Brain microvascular endothelial cell (primary cell): ENCODE data around the gene EEF1A1.

ENCODE experiments used
- DNase-seq: peaks from one replicate; pipeline ENCODE4 v3.0.0-alpha.2; 2020
- H3K27ac ChIP-seq: fragments of 250-450 bp; sonication (Bioruptor Pico); 2 replicates; pipeline ENCODE4 v1.5.1; 2020; ENCODE audit warnings: mild to moderate bottlenecking, moderate library complexity
- H3K27me3 ChIP-seq: fragments of 250-450 bp; sonication (Bioruptor Pico); replicated peaks from 2 replicates; pipeline ENCODE4 v1.5.1; 2020; ENCODE audit warnings: mild to moderate bottlenecking
- H3K36me3 ChIP-seq: fragments of 250-450 bp; sonication (Bioruptor Pico); replicated peaks from 2 replicates; pipeline ENCODE4 v1.5.1; 2020; ENCODE audit warnings: mild to moderate bottlenecking
- H3K4me3 ChIP-seq: 2 replicates; pipeline ENCODE4 v1.5.1; 2011; ENCODE audit warnings: low read depth, mild to moderate bottlenecking, control low read depth, low read length, moderate library complexity
- in situ Hi-C: cut with HindIII; loops from 2 replicates; pipeline ENCODE4 v1.10.0; 2017; ENCODE audit warnings: low sequenced_read_pairs, low pct_ligation_motif_present
- TF ChIP-seq, protein P1 (sequence below): IDR thresholded peaks from 2 replicates; pipeline ENCODE4 v1.5.1; 2011; ENCODE audit warnings: low read depth, mild to moderate bottlenecking, moderate library complexity, low read length, control low read depth, inconsistent platforms; ENCODE audit errors: missing control alignments

The EEF1A1 gene

DNA sequence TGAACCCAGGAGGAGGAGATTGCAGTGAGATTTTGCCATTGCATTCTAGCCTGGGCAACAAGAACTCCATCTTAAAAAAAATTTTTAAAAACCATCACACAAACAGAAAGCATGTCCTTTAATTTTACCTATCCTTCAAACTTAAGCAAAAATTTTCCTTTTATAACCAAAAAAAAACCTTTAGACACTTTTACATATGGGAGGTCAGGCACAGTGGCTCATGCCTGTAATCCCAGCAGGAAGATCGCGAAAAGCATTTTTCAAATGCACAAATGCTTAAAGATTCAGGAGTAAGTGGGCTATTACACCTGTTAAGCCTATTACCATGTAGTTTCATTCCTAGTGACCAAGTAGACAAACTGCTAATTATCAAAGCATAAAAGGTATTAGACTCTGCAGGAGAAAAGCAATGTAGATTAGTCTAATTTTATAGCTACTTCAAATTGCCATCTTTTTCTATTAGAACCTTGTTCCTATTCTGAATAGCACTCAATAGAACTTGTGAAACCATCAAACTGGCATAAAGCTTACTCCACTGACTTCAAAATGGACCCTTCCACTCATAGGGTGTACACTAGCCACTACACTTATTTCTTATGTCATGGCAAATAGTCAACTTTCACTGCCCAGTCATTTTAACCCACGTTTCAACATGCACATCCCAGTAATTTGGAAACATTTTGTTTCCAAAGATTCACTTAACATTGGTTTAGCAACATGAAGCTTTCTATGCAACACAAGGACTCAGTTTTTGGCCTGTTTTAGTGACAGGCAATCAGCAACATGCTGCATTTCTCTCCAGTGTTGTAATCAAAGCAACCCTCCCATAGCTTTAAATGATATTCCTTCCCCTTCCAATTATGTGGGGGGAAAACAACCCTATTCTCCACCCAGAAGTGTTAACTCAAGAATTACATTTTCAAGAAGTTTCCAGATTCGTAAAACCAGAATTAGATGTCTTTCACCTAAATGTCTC lies 4.0 kb downstream of the EEF1A1 start:
- H3K36me3 ChIP-seq = peaks cover 59% of the 10 kb centered on the region
- peak overlapping the region; percentile 50 for H3K4me3 ChIP-seq
- TF ChIP-seq, protein P1, sequence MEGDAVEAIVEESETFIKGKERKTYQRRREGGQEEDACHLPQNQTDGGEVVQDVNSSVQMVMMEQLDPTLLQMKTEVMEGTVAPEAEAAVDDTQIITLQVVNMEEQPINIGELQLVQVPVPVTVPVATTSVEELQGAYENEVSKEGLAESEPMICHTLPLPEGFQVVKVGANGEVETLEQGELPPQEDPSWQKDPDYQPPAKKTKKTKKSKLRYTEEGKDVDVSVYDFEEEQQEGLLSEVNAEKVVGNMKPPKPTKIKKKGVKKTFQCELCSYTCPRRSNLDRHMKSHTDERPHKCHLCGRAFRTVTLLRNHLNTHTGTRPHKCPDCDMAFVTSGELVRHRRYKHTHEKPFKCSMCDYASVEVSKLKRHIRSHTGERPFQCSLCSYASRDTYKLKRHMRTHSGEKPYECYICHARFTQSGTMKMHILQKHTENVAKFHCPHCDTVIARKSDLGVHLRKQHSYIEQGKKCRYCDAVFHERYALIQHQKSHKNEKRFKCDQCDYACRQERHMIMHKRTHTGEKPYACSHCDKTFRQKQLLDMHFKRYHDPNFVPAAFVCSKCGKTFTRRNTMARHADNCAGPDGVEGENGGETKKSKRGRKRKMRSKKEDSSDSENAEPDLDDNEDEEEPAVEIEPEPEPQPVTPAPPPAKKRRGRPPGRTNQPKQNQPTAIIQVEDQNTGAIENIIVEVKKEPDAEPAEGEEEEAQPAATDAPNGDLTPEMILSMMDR = no peak
- in situ Hi-C loops = loop anchor here (25.0 kb wide), 1 partner anchor 95 kb away; no protein-coding TSS in a partner anchor
- no peaks in the 10 kb centered on the region for H3K27me3 ChIP-seq
- peak overlapping the region; percentile 7 for H3K27ac ChIP-seq
- DNase-seq = no peak

DNA sequence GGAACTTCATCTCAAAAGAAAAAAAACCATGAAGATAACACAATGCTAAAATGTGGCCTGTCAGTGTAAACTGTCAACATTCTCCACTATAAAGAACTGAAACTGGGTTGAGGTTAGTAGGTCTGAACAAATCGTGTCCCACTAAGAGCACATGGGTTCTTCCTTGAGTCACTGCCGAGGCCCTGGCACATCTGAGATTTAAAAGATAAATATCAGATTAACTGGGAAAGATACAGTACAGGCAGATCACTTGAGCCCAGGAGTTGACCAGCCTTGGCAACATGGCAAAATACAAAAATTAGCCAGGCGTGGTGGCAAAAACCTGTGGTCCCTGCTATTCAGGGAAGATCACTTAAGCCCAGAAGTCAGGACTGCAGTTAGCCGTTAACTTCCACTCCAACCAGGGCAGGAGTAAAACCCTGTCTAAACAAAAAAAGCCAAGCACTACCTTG lies 5.6 kb downstream of the EEF1A1 start:
- TF ChIP-seq, protein P1 = no peak
- in situ Hi-C loops = loop anchor here (25.0 kb wide), 1 partner anchor 97 kb away; no protein-coding TSS in a partner anchor
- H3K4me3 ChIP-seq = no peak overlapping the region
- no peak for DNase-seq
- H3K27ac ChIP-seq = peak overlapping the region; percentile 15
- H3K36me3 ChIP-seq = peaks cover 53% of the 10 kb centered on the region
- H3K27me3 ChIP-seq = no peaks in the 10 kb centered on the region

DNA sequence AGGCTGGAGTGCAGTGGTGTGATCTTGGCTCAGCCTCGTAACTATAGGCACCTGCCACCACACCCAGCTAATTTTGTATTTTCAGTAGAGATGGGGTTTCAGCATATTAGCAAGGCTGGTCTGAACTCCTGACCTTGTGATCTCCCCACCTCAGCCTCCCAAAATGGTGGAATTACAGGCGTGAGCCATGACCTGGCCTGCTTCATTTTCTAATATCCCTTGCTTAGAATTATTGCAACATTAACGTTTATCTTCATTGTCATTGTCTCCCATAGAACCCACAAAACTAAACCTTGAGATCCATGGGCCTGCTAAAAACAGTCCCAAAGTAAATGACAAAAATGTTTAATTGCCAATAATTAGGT lies 6.1 kb downstream of the EEF1A1 start:
- TF ChIP-seq, protein P1 = no peak
- H3K27me3 ChIP-seq = no peaks in the 10 kb centered on the region
- H3K27ac ChIP-seq = no peak overlapping the region
- H3K4me3 ChIP-seq = no peak overlapping the region
- peaks cover 48% of the 10 kb centered on the region for H3K36me3 ChIP-seq
- no peak for DNase-seq
- in situ Hi-C loops = loop anchor here (25.0 kb wide), 1 partner anchor 98 kb away; no protein-coding TSS in a partner anchor

DNA sequence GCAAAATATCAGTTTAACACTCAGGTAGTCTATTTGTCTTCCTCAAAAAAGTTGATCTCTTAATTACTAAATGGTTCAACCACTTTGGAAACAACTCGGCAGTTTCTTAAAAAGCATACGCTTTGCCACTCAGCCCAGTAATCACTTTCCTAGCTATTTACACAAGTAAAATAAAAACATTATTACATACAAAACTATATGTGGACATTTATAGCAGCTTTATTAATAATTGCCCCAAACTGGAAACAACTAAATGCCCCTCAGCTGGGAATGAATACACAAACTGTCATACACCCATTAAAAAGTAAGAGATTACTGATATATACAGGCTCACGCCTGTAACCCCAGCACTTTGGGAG lies 7.4 kb downstream of the EEF1A1 start:
- in situ Hi-C loops = loop anchor here (25.0 kb wide), 1 partner anchor 99 kb away; no protein-coding TSS in a partner anchor
- H3K27ac ChIP-seq = no peak overlapping the region
- DNase-seq = no peak

DNA sequence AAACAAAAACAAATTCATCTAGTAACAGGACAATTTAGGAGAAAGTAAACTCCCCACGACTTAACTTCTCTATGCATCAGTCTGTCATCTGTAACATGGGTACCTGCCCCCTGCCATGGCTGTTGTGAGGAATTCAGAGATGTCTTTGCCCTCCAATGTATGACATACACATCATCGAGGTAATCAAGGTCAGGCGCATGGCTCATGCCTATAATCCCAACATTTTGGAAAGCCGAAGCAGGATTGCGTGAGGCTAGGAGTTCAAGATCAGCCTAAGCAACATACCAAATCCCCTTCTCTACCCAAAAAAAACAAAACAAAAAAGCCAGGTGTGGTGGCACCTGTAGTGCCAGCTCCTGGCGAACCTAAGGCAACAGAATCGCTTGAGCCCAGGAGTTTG lies 9.0 kb downstream of the EEF1A1 start:
- in situ Hi-C loops = loop anchor here (25.0 kb wide), 1 partner anchor 101 kb away; no protein-coding TSS in a partner anchor
- H3K27me3 ChIP-seq = no peaks in the 10 kb centered on the region

More for the DNA sequence above, 7.4 kb downstream of the EEF1A1 start:
- no peak overlapping the region for H3K4me3 ChIP-seq
- TF ChIP-seq, protein P1 = no peak
- peaks cover 35% of the 10 kb centered on the region for H3K36me3 ChIP-seq
- no peaks in the 10 kb centered on the region for H3K27me3 ChIP-seq

More for the DNA sequence above, 9.0 kb downstream of the EEF1A1 start:
- Histone ChIP-seq H3K4me3 (no peak overlapping the region), H3K27ac (no peak overlapping the region), H3K36me3 (peaks cover 21% of the 10 kb centered on the region)
- DNase-seq = no peak
- TF ChIP-seq, protein P1 = no peak
